Testis (tissue), 2 donors: Measurements from ENCODE around the gene SLC9A8.

Experiments
- POLR2A ChIP-seq: fragments of 450-650 bp; IDR thresholded peaks from one replicate; pipeline ENCODE4 v1.6.1; 2017; ENCODE audit warnings: antibody characterized with exemption, mild to moderate bottlenecking, moderate library complexity
- TF ChIP-seq, protein P1 (sequence below), 3 experiments: fragments of 450-650 bp in 2 of 3; fragments of 200-600 bp in 1 of 3; sonication (generic) in 1 of 3; IDR thresholded peaks; one replicate each; pipeline ENCODE4 v1.5.1; 2016 to 2019; ENCODE audit warnings: antibody characterized with exemption in 3 of 3, mild to moderate bottlenecking in 2 of 3, moderate library complexity in 1 of 3

- TF ChIP-seq, protein P1, sequence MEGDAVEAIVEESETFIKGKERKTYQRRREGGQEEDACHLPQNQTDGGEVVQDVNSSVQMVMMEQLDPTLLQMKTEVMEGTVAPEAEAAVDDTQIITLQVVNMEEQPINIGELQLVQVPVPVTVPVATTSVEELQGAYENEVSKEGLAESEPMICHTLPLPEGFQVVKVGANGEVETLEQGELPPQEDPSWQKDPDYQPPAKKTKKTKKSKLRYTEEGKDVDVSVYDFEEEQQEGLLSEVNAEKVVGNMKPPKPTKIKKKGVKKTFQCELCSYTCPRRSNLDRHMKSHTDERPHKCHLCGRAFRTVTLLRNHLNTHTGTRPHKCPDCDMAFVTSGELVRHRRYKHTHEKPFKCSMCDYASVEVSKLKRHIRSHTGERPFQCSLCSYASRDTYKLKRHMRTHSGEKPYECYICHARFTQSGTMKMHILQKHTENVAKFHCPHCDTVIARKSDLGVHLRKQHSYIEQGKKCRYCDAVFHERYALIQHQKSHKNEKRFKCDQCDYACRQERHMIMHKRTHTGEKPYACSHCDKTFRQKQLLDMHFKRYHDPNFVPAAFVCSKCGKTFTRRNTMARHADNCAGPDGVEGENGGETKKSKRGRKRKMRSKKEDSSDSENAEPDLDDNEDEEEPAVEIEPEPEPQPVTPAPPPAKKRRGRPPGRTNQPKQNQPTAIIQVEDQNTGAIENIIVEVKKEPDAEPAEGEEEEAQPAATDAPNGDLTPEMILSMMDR (IDR thresholded peaks at IDR 0.05), result no peak
- TF ChIP-seq POLR2A, result no peak
Observed at GRCh38 chr20:49795135-49795424, 17.5 kb upstream of the SLC9A8 start.
